Measurements from ENCODE around the gene MED15. TPM values are rescaled to one million over a fixed set of nuclear protein-coding genes. Genes with fewer than 3 reads are reported as not detected.

The MED15 gene
- total and polyA plus RNA-seq, 2 experiments from 2014 or later, result 29.2 to 43.5 TPM

- Mint-ChIP-seq H3K4me1 (no peaks in the 10 kb centered on the region), H3K27ac (no peak overlapping the region), H3K9me3 (peaks cover 5% of the 10 kb centered on the region; the same call in 1 of the 3 replicates), H3K4me3 (no peak overlapping the region), H3K36me3 (ENCODE audit: low read depth) (peaks cover 53% of the 10 kb centered on the region), H3K27me3 (ENCODE audit: insufficient read depth, low read depth, poor library complexity) (peaks cover 5% of the 10 kb centered on the region)
- no peak for ATAC-seq
- H3K36me3 ChIP-seq (ENCODE audit: insufficient read depth), result peaks cover 18% of the 10 kb centered on the region
- H3K27ac ChIP-seq (ENCODE audit: low read depth), result no peak overlapping the region
- no peak overlapping the region for H3K4me2 ChIP-seq
- TF ChIP-seq CTCF (conservative IDR thresholded peaks at IDR 0.05; ENCODE audit: low read depth in 2 of 2) (no peak), ETS1 (IDR thresholded peaks at IDR 0.05) (no peak), ZNF462 (CRISPR knock-in tag; IDR thresholded peaks at IDR 0.05) (no peak), CREB1 (CRISPR knock-in tag; IDR thresholded peaks at IDR 0.05; ENCODE audit: low read depth) (no peak), STAT1 (IDR thresholded peaks at IDR 0.05; ENCODE audit: unreplicated experiment) (no peak), ZNF114 (CRISPR knock-in tag; IDR thresholded peaks at IDR 0.05) (no peak), NANOG (IDR thresholded peaks at IDR 0.05; ENCODE audit: borderline replicate concordance) (no peak), JUNB (IDR thresholded peaks at IDR 0.05; ENCODE audit: unreplicated experiment) (no peak), ZNF331 (CRISPR knock-in tag; IDR thresholded peaks at IDR 0.05; ENCODE audit: low read depth) (no peak), REST (IDR thresholded peaks at IDR 0.05; ENCODE audit: unreplicated experiment) (no peak), POLR2AphosphoS5 (IDR thresholded peaks at IDR 0.05; ENCODE audit: low read depth) (no peak), EZH2phosphoT487 (IDR thresholded peaks at IDR 0.05; ENCODE audit: unreplicated experiment) (no peak), EZH2 (IDR thresholded peaks at IDR 0.05; ENCODE audit: low read depth, unreplicated experiment) (no peak)
- no peaks in the 10 kb centered on the region for H3K4me1 ChIP-seq (ENCODE audit: insufficient read depth)
- H3K4me3 ChIP-seq, result no peak overlapping the region
- H3F3A ChIP-seq (replicated peaks; ENCODE audit: low read depth), result no peaks in the 10 kb centered on the region
- no peak for DNase-seq (ENCODE audit: low spot score)
- H4K20me1 ChIP-seq (replicated peaks; ENCODE audit: insufficient read depth), result no peaks in the 10 kb centered on the region; the same call in 1 of the 2 replicates
- H2AFZ ChIP-seq, result no peak overlapping the region
- no peaks in the 10 kb centered on the region for H3K9me2 ChIP-seq (ENCODE audit: insufficient read depth)
- H3K27me3 ChIP-seq (ENCODE audit: insufficient read depth), result no peaks in the 10 kb centered on the region
- no peaks in the 10 kb centered on the region; the same call in 1 of the 2 replicates for H3K79me2 ChIP-seq (replicated peaks; ENCODE audit: insufficient read depth)
Measured at GRCh38 chr22:20563941-20564371, 56.5 kb downstream of the MED15 start.
